ENCODE results near the gene PURB. TPM values are rescaled to one million over a fixed set of nuclear protein-coding genes. Genes with fewer than 3 reads are reported as not detected.
"Not testable (repeated sequence)": the region's sequence is repeated elsewhere in the genome, so short reads cannot be mapped to it uniquely, and the experiment has no call there.

The PURB gene
- total RNA-seq, 2 donors from 2014 or later: 27.1 to 29.6 TPM

DNA sequence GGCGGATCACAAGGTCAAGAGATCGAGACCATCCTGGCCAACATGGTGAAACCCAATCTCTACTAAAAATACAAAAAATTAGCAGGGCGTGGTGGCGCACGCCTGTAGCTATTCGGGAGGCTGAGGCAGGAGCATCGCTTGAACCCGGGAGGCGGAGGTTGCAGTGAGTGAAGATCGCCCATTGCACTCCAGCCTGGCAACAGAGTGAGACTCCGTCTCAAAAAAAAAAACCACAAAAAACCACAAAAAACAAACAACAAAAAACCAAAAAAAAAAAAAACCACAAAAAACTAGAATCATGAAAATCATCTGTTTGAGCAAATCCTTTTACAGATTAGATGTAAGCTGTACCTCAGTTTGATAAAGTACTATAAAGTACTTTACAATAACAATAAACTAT is 38.9 kb downstream of the PURB start:
- Mint-ChIP-seq H3K36me3 (ENCODE audit: insufficient read depth in 2 of 2) (peaks cover 7 to 25% of the 10 kb centered on the region in 2 donors), H3K4me3 (peak overlapping the region; percentile 88 to 93), H3K4me1 (ENCODE audit: low read depth) (peaks cover 76% of the 10 kb centered on the region), H3K27ac (peak overlapping the region; percentile 94)
- H3K9me3 Mint-ChIP-seq; DNase-seq; ATAC-seq (replicated peaks in 1 of 2); H3K27me3 Mint-ChIP-seq (ENCODE audit: low read depth): not testable (repeated sequence)

DNA sequence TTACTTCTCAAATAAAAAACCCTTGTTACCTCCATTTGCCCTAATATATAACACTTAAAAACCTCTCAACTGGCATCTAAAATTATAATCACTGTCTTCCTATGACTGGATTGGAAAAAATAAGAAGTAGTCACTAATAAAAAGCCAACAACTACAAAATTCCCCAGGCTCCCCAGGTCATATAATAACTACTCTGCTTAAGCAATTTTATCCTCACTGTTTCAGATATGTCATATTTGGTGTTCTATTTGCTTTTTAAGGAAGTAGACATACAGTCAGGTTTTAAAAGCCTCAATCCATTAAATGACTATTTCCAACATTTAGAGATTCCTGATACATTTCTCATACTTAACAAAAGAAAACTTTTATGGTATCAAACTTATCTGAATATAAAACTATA is 39.9 kb downstream of the PURB start:
- Mint-ChIP-seq H3K36me3 (ENCODE audit: insufficient read depth in 2 of 2) (peaks cover 9 to 31% of the 10 kb centered on the region in 2 donors), H3K27ac (peak overlapping the region; percentile 61), H3K9me3 (no peaks in the 10 kb centered on the region), H3K4me3 (peak overlapping the region; percentile 88 to 93), H3K4me1 (ENCODE audit: low read depth) (peaks cover 74% of the 10 kb centered on the region), H3K27me3 (ENCODE audit: low read depth) (no peaks in the 10 kb centered on the region)
- DNase-seq (no peak), ATAC-seq (replicated peaks in 1 of 2) (no peak)

DNA sequence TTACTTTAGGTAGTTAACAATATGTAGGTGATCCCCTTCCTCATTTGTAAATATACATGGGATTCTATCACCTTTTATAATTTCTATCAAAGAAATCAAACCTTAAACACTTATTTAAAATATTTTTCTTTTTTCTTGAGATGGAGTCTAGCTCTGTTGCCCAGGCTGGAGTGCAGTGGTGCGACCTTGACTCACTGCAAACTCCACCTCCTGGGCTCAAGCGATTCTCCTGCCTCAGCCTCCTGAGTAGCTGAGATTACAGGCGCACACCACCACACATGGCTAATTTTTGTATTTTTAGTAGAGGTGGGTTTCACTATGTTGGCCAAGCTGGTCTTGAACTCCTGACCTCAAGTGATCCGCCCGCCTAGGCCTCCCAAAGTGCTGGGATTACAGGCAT is 41.9 kb downstream of the PURB start:
- H3K4me3 Mint-ChIP-seq; DNase-seq; ATAC-seq (replicated peaks in 1 of 2); H3K27me3 Mint-ChIP-seq (ENCODE audit: low read depth); H3K27ac Mint-ChIP-seq; H3K9me3 Mint-ChIP-seq: not testable (repeated sequence)
- H3K36me3 Mint-ChIP-seq (ENCODE audit: insufficient read depth in 2 of 2): peaks cover 13 to 37% of the 10 kb centered on the region in 2 donors
- H3K4me1 Mint-ChIP-seq (ENCODE audit: low read depth): peaks cover 56% of the 10 kb centered on the region

DNA sequence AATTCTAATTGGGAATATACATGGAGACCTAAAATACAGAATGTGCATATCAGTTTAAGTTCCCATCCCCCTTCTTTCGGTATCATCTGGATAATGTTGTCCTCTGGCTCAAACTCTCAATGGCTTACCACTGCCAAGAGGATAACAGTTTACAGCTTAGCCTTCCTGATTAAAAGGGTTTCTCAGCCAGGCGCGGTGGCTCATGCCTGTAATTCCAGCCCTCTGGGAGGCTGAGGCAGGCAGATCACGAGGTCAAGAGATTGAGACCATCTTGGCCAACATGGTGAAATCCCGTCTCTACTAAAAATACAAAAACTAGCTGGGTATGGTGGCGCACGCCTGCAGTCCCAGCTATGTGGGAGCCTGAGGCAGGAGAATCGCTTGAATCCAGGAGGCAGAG is 42.7 kb downstream of the PURB start:
- H3K27me3 Mint-ChIP-seq (ENCODE audit: low read depth); H3K4me3 Mint-ChIP-seq; ATAC-seq (replicated peaks in 1 of 2); DNase-seq; H3K9me3 Mint-ChIP-seq; H3K27ac Mint-ChIP-seq: not testable (repeated sequence)
- peaks cover 56% of the 10 kb centered on the region for H3K4me1 Mint-ChIP-seq (ENCODE audit: low read depth)
- peaks cover 13 to 39% of the 10 kb centered on the region in 2 donors for H3K36me3 Mint-ChIP-seq (ENCODE audit: insufficient read depth in 2 of 2)

DNA sequence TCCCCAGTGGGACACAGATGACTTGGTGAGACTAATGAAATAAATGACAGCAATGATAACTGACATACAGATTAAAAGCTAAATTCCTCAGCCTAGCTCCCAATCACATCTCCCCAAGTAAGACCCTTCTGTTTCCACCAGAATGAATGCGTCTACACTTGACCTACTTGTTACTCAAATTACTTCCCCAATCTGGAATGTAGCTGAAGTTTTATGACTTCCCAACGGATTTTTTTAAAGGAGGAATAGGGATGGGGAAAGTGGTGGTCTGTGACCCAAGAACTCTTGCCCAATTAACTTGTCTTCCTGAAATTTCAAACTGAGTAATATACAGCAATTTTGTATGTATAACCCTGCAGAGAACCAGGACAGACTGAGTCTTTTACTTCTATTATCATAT is 46.6 kb downstream of the PURB start:
- Mint-ChIP-seq H3K9me3 (no peaks in the 10 kb centered on the region), H3K36me3 (ENCODE audit: insufficient read depth in 2 of 2) (peaks cover 11 to 47% of the 10 kb centered on the region in 2 donors), H3K4me3 (no peak overlapping the region), H3K27ac (peak overlapping the region; percentile 43), H3K27me3 (ENCODE audit: low read depth) (no peaks in the 10 kb centered on the region), H3K4me1 (ENCODE audit: low read depth) (peaks cover 22% of the 10 kb centered on the region)
- DNase-seq (no peak), ATAC-seq (replicated peaks in 1 of 2) (no peak)

DNA sequence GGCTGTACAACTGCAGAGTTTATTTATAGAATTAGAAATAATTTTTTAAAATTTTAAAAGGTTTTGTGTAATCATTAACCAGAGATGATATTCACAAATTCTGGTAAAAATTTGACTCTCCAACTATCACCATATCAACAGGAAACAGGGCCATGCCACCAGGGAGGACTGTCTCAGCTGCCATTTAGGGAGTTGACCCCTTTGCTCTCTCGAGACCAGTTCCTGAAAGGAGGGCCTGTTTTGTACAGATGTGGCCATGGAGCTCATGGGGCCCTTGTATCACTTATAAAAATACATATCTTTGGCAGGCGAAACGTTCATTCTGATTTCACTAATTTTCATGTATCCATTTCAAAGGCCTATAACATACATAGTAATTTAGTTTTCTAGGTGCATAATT is 57.8 kb downstream of the PURB start:
- DNase-seq (no peak), ATAC-seq (replicated peaks in 1 of 2) (no peak)
- Mint-ChIP-seq H3K9me3 (no peaks in the 10 kb centered on the region), H3K27ac (peak overlapping the region; percentile 20), H3K4me3 (no peak overlapping the region), H3K36me3 (ENCODE audit: insufficient read depth in 2 of 2) (peaks cover 0 to 10% of the 10 kb centered on the region in 2 donors), H3K4me1 (ENCODE audit: low read depth) (peaks cover 24% of the 10 kb centered on the region), H3K27me3 (ENCODE audit: low read depth) (no peaks in the 10 kb centered on the region)

Other genes starting within 250 kb of the PURB start
- gene ZMIZ2, start 136.7 kb downstream of the PURB start, total RNA-seq: 100 to 1,000 TPM; 101 to 113 TPM
- gene PPIA, start 88.8 kb downstream of the PURB start, total RNA-seq: 1,000 to 10,000 TPM; 1,240 to 1,316 TPM
- 100 to 1,000 TPM; 233 to 274 TPM for gene H2AZ2, start 37.4 kb downstream of the PURB start, total RNA-seq
- 100 to 1,000 TPM; 595 to 606 TPM for gene MYO1G, start 93.5 kb upstream of the PURB start, total RNA-seq
- 100 to 1,000 TPM in 1 of 2 donors, 10 to 100 TPM in 1; 94.2 to 109 TPM for gene CCM2, start 114.7 kb upstream of the PURB start, total RNA-seq
- under 1 TPM; 0.36 to 0.76 TPM for gene NACAD, start 203.4 kb upstream of the PURB start, total RNA-seq
- gene TBRG4, start 226.2 kb upstream of the PURB start, total RNA-seq: 100 to 1,000 TPM; 107 to 118 TPM

Measured in activated T-cell treated with anti-CD3 and anti-CD28 coated beads, Interleukin-2, amount 50 U/mL, for 72 hours (primary cell).